Psoas muscle (tissue), 8 donors: ENCODE results near the gene LUC7L2. TPM values are rescaled to one million over a fixed set of nuclear protein-coding genes. Genes with fewer than 3 reads are reported as not detected.

Experiments
- ATAC-seq, 4 donors: fragments of 200-7000 bp; cut with Tn5 transposase; one replicate each; pipeline ENCODE4 v1.9.1; 2020; ENCODE audit warnings: moderate library complexity in 3 of 4, mild to moderate bottlenecking in 2 of 4
- DNase-seq, 2 donors: peaks; one replicate each; pipeline ENCODE4 v3.0.0-alpha.2; 2020
- H3K27ac ChIP-seq: fragments of 200-600 bp; one replicate; pipeline ENCODE4 v1.8.0; 2022
- H3K27me3 ChIP-seq, 3 donors: fragments of 200-600 bp in 1 of 3; one replicate each; pipeline versions ENCODE4 v1.6.1 to v1.8.0; 2013 to 2022; ENCODE audit warnings: low read length in 2 of 3, mild to moderate bottlenecking in 2 of 3, moderate library complexity in 1 of 3; ENCODE audit not compliant: insufficient read depth in 3 of 3
- H3K36me3 ChIP-seq, 2 donors: fragments of 200-600 bp in 1 of 2; one replicate each; pipeline versions ENCODE4 v1.6.1 to v1.8.0; 2013 to 2022; ENCODE audit warnings: low read depth in 1 of 2, mild to moderate bottlenecking in 1 of 2, moderate library complexity in 1 of 2; ENCODE audit not compliant: insufficient read depth in 1 of 2
- H3K4me1 ChIP-seq: fragments of 200-600 bp; one replicate; pipeline ENCODE4 v1.8.0; 2022
- H3K4me3 ChIP-seq: fragments of 200-600 bp; one replicate; pipeline ENCODE4 v1.8.0; 2022; ENCODE audit warnings: mild to moderate bottlenecking
- H3K9me3 ChIP-seq: fragments of 200-600 bp; one replicate; pipeline ENCODE4 v1.8.0; 2022
- WGBS, 3 donors: extraction: QIAGEN DNeasy Blood & Tissue Kit; methylation state at CpG; one replicate each; pipeline versions ENCODE4 v1.1.6 to v1.1.7; 2013; 5-methylcytosine and 5-hydroxymethylcytosine counted together
- intact Hi-C, 2 donors: fragments of 100-400 bp; cut with DNase I; formaldehyde crosslinking; loops; one replicate each; pipeline versions ENCODE4 v1.11.0 to v1.14.2; 2022
- polyA plus RNA-seq, 3 donors: library from polyadenylated mRNA; stranded (reverse); fragments of 200-250 nt; gene quantifications; one replicate each; pipeline ENCODE4 v1.2.3, GENCODE V29; 2013
- total RNA-seq, 4 donors: library from RNA; stranded (reverse); fragmentation: NEBNext Ultra II Directional in 2 of 4; extraction: Animal tissue kit (Norgen Biotek cat#: 25700) in 2 of 4; gene quantifications; one replicate each; pipeline versions ENCODE4 v1.2.1 to v1.2.4, GENCODE V29; 2021 to 2023
- TF ChIP-seq, protein P1 (sequence below): fragments of 200-600 bp; IDR thresholded peaks from one replicate; pipeline ENCODE4 v1.8.0; 2022; ENCODE audit warnings: antibody characterized with exemption
- donor health status: healthy with polysubstance abuse.
- donor health status: DM: no; HTN: no; CAD: no; lungs with moderate emphysema.
- donor health status: Bipolar disorder and iron deficiency.
- donor health status: healthy.
- donor health status: DM: yes; HTN: yes; CAD: no.
- donor health status: DM: no; HTN: no; CAD: no.
- donor health status: DM: no; HTN: no; CAD: no.
- donor health status: DM: yes; HTN: yes; CAD: no.

The LUC7L2 gene
- total and polyA plus RNA-seq, 7 donors, result 41.6 to 82.3 (median 47.8) TPM

DNA sequence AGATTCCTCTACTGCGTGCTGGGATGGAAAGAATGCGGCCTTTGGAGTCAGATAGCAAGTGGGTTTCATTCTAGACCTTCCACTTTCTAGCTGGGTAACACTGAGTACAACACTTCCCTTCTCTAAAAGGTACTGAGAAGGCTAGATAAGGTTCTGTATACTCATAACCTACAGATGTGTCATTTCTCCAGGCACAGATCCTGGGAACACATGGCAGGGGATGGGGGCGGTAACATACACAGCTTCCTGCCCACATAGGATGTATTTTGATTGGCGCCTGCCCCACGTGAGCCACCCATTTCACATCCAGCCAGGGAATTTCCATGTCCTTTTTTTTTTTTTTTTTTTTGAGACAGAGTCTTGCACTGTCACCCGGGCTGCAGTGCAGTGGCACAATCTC, 91.9 kb downstream of the LUC7L2 start:
- H3K36me3 ChIP-seq, result no peaks in the 10 kb centered on the region
- no peaks in the 10 kb centered on the region for H3K4me1 ChIP-seq
- no peaks in the 10 kb centered on the region for H3K27me3 ChIP-seq
- no peak overlapping the region for H3K4me3 ChIP-seq
- ATAC-seq (no peak), DNase-seq (no peak)
- H3K27ac ChIP-seq, result no peak overlapping the region
- intact Hi-C loops, result no loop called here
- TF ChIP-seq, protein P1, sequence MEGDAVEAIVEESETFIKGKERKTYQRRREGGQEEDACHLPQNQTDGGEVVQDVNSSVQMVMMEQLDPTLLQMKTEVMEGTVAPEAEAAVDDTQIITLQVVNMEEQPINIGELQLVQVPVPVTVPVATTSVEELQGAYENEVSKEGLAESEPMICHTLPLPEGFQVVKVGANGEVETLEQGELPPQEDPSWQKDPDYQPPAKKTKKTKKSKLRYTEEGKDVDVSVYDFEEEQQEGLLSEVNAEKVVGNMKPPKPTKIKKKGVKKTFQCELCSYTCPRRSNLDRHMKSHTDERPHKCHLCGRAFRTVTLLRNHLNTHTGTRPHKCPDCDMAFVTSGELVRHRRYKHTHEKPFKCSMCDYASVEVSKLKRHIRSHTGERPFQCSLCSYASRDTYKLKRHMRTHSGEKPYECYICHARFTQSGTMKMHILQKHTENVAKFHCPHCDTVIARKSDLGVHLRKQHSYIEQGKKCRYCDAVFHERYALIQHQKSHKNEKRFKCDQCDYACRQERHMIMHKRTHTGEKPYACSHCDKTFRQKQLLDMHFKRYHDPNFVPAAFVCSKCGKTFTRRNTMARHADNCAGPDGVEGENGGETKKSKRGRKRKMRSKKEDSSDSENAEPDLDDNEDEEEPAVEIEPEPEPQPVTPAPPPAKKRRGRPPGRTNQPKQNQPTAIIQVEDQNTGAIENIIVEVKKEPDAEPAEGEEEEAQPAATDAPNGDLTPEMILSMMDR, result no peak
- 76 to 86% (median 78%) methylated on average over 6 of the region's 6 CpGs for WGBS, 3 donors
- H3K9me3 ChIP-seq, result no peaks in the 10 kb centered on the region

DNA sequence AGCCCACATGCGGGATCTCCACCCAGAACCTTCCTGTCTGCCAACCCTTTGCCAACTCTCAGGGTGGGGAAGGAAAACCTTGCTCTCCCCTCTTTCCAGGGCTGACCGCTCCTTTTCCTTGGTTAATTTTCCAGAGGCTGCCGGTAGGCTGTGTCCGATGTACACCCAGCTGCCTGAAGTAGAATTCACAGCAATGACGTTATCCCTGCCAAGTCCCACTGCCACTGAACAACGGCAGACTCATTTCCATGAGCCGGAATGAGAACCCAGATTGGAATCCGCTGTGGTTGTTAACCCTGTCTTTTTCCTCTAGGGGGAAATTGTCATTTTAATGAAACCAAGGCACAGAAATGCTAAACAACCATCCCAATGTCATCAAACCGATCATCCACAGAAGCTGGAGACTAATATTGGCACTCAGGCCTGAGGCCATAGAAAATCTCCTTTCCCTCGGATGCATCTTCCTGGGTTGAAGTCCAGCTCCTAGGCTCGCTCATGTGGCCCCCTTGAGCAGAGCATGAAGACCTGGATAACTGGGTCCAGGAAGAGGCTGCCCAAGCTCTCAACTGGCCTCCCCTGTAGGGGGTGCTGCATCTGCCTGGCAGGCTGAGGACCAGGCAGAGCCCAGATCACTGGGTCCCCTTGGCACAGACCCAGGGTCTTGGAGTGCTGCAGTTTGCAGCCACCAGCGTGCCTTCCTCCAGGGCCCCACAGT, 93.4 kb downstream of the LUC7L2 start:
- no peak for ATAC-seq
- no peak for DNase-seq
- H3K4me1 ChIP-seq, result no peaks in the 10 kb centered on the region
- no peaks in the 10 kb centered on the region for H3K9me3 ChIP-seq
- H3K27ac ChIP-seq, result no peak overlapping the region
- TF ChIP-seq, protein P1, result no peak
- intact Hi-C loops, result no loop called here
- no peaks in the 10 kb centered on the region for H3K27me3 ChIP-seq
- H3K36me3 ChIP-seq, result no peaks in the 10 kb centered on the region
- H3K4me3 ChIP-seq, result no peak overlapping the region
- WGBS, 3 donors, result 40 to 52% (median 47%) methylated on average over 12 of the region's 12 CpGs

DNA sequence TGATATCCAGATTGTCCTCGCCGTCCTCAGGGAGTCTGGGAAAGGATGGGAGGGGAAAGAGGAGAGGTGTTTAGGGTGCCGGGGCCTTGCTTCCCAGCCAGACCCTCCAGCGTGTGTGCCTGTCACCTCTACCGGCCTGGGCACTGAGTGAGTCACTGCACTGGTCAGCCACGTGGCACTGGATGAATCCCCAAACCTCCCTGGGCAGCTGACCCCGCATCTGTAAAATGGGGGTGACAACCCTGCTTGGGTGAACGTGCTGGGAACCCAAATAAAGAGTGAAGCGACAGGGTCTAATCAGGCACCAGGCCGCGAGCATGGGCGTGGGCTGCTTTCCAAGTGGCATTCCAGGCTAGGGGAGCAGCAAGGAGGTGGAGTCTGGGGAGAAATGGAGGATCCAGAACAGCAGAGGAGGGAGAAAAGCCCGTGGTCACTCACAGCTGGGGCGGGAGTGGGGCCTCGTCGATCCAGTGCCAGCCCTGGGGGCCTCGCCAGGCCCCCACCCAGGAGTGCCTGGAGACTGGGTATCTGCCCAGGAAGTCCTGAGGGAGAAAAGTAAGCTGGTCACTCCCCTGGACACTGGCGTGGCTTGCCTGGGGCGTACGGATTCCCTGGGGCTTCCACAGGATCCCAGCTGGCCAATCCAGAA, 94.1 kb downstream of the LUC7L2 start:
- 34 to 42% (median 36%) methylated on average over 20 of the region's 20 CpGs for WGBS, 3 donors
- H3K27ac ChIP-seq, result no peak overlapping the region
- H3K4me1 ChIP-seq, result no peaks in the 10 kb centered on the region
- H3K4me3 ChIP-seq, result no peak overlapping the region
- TF ChIP-seq, protein P1, result no peak
- ATAC-seq, result no peak
- no peaks in the 10 kb centered on the region for H3K27me3 ChIP-seq
- DNase-seq, result no peak
- H3K36me3 ChIP-seq, result no peaks in the 10 kb centered on the region
- H3K9me3 ChIP-seq, result no peaks in the 10 kb centered on the region
- intact Hi-C loops, result no loop called here

DNA sequence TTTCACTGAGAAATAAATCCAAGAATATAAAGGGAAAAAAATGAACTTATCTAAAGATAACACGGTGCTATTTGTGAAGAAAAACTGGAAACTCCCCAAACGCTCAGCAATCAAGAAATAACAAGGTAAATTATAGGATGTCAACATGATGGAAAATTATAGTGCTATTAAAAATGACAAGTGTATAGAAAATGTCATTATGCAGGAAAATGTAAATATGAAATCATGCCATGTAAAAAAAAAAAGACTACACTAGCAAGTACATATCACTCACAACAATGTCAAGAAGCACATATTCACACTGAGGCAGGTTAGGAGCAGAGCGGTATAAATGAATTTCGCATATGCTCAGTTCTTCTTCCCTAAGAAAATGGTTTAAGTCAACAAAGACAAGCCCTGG, 96.1 kb downstream of the LUC7L2 start:
- intact Hi-C loops, result no loop called here
- TF ChIP-seq, protein P1, result no peak
- WGBS, 3 donors, result 87 to 90% (median 89%) methylated on average over 4 of the region's 4 CpGs
- no peaks in the 10 kb centered on the region for H3K36me3 ChIP-seq
- H3K4me3 ChIP-seq, result no peak overlapping the region
- H3K9me3 ChIP-seq, result no peaks in the 10 kb centered on the region
- no peaks in the 10 kb centered on the region for H3K4me1 ChIP-seq
- no peak for DNase-seq
- no peaks in the 10 kb centered on the region for H3K27me3 ChIP-seq
- H3K27ac ChIP-seq, result no peak overlapping the region
- ATAC-seq, result no peak
